T-helper 9 cell (primary cell): ENCODE measurements around the gene ING4.

Source experiments
- DNase-seq: peaks from one replicate; pipeline ENCODE4 v3.0.0-alpha.2; 2020

ING4 gene

GRCh38 chr12:6605421-6606330 is 57.2 kb downstream of the ING4 start:
- peak; percentile 29 for DNase-seq

DNA sequence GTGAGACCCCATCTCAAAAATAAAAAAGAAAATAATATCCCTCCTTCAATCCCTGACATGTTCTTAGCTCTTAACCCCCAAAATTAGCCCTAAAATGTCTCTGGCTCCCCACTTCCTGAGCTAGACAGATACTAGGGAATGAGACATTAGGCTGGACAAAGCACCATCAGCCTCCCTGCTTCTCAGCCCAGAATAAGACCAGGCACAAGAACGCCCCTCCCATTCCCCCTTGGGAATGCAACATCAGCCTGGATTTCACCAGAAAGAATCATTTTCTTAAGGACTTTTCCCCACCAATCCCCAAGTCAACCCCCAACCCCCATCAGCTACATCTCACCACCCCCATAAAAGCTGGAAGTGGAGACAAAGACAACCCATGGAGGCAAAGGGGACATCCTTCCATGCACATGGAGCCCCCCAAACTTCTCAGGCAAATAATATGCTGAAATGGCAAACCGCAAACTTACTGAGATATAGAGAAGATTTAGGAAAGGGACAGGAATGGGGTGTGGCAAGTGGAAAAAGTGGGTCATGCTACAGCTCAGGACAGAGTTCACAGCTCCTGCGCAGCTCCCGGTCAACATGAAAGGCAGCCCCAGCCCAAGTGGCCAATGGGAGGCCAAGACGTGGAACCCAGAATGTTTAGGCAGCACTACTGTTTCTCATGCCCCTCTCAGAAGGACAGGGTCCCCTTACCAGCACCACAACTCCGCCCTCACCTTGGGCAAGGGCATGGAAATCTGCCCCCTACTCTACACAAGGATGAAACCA is 58.5 kb downstream of the ING4 start:
- DNase-seq: no peak

- DNase-seq: peak; percentile 33
Measured at GRCh38 chr12:6603095-6603567, 59.8 kb downstream of the ING4 start.

GRCh38 chr12:6602526-6602925 is 60.4 kb downstream of the ING4 start:
- DNase-seq: no peak
